ENCODE measurements around the gene CLHC1.
"Not testable (repeated sequence)": the region's sequence is repeated elsewhere in the genome, so short reads cannot be mapped to it uniquely, and the experiment has no call there.

Gene CLHC1

GRCh38 chr2:55242617-55243016, 10.5 kb upstream of the CLHC1 start:
- Mint-ChIP-seq H3K4me3 (no peak overlapping the region), H3K4me1 (peaks cover 2 to 7% of the 10 kb centered on the region in 2 donors), H3K36me3 (peaks cover 26 to 43% of the 10 kb centered on the region in 2 donors), H3K27me3 (no peaks in the 10 kb centered on the region), H3K27ac (no peak overlapping the region), H3K9me3 (no peaks in the 10 kb centered on the region)
- ATAC-seq (replicated peaks) (no peak), DNase-seq (no peak)

- not testable (repeated sequence) for H3K9me3 Mint-ChIP-seq; H3K4me1 Mint-ChIP-seq; DNase-seq; H3K4me3 Mint-ChIP-seq; H3K27ac Mint-ChIP-seq; ATAC-seq (replicated peaks); H3K27me3 Mint-ChIP-seq
- H3K36me3 Mint-ChIP-seq = peaks cover 19 to 36% of the 10 kb centered on the region in 2 donors
Observed at GRCh38 chr2:55241582-55241981, 9.5 kb upstream of the CLHC1 start.

- Mint-ChIP-seq H3K36me3 (peaks cover 13 to 36% of the 10 kb centered on the region in 2 donors), H3K9me3 (no peaks in the 10 kb centered on the region), H3K4me1 (peaks cover 6 to 12% of the 10 kb centered on the region in 2 donors), H3K4me3 (no peak overlapping the region), H3K27ac (no peak overlapping the region), H3K27me3 (no peaks in the 10 kb centered on the region)
- no peak for DNase-seq
- ATAC-seq (replicated peaks) = no peak
Observed at GRCh38 chr2:55239656-55240222, 7.6 kb upstream of the CLHC1 start.

- H3K27ac Mint-ChIP-seq = no peak overlapping the region
- H3K27me3 Mint-ChIP-seq = no peaks in the 10 kb centered on the region
- H3K9me3 Mint-ChIP-seq = no peaks in the 10 kb centered on the region
- H3K36me3 Mint-ChIP-seq = peaks cover 24 to 48% of the 10 kb centered on the region in 2 donors
- ATAC-seq (replicated peaks) = no peak
- no peak for DNase-seq
- peaks cover 13 to 31% of the 10 kb centered on the region in 2 donors for H3K4me1 Mint-ChIP-seq
- H3K4me3 Mint-ChIP-seq = no peak overlapping the region
Observed at GRCh38 chr2:55236992-55237543, 5.0 kb upstream of the CLHC1 start.

- no peaks in the 10 kb centered on the region for H3K27me3 Mint-ChIP-seq
- ATAC-seq (replicated peaks) (no peak), DNase-seq (no peak)
- H3K36me3 Mint-ChIP-seq = peaks cover 23 to 43% of the 10 kb centered on the region in 2 donors
- H3K27ac Mint-ChIP-seq = no peak overlapping the region
- no peak overlapping the region for H3K4me3 Mint-ChIP-seq
- H3K9me3 Mint-ChIP-seq = no peaks in the 10 kb centered on the region
- H3K4me1 Mint-ChIP-seq = peaks cover 18 to 35% of the 10 kb centered on the region in 2 donors
Observed at GRCh38 chr2:55235724-55236538, 3.8 kb upstream of the CLHC1 start.

- DNase-seq = no peak
- Mint-ChIP-seq H3K9me3 (no peaks in the 10 kb centered on the region), H3K4me1 (peaks cover 30 to 56% of the 10 kb centered on the region in 2 donors), H3K27me3 (no peaks in the 10 kb centered on the region), H3K4me3 (peak overlapping the region; percentile 97 to 100), H3K36me3 (peaks cover 26 to 49% of the 10 kb centered on the region in 2 donors), H3K27ac (peak overlapping the region; percentile 100)
- ATAC-seq (replicated peaks) = no peak
Observed at GRCh38 chr2:55233658-55233940, 1.5 kb upstream of the CLHC1 start.

GRCh38 chr2:55232863-55233657, 967 bp upstream of the CLHC1 start:
- DNase-seq (peak; percentile 42), ATAC-seq (replicated peaks) (peak; percentile 60 to 64)
- peak overlapping the region; percentile 97 to 100 for H3K4me3 Mint-ChIP-seq
- peaks cover 28 to 48% of the 10 kb centered on the region in 2 donors for H3K36me3 Mint-ChIP-seq
- H3K4me1 Mint-ChIP-seq = peaks cover 35 to 61% of the 10 kb centered on the region in 2 donors
- H3K9me3 Mint-ChIP-seq = peaks cover 0 to under 1% of the 10 kb centered on the region in 2 donors
- peak overlapping the region; percentile 100 for H3K27ac Mint-ChIP-seq
- H3K27me3 Mint-ChIP-seq = no peaks in the 10 kb centered on the region

GRCh38 chr2:55231546-55232083, 478 bp downstream of the CLHC1 start:
- ATAC-seq (replicated peaks) (no peak), DNase-seq (no peak)
- H3K27me3 Mint-ChIP-seq = no peaks in the 10 kb centered on the region
- H3K4me3 Mint-ChIP-seq = peak overlapping the region; percentile 97 to 100
- H3K4me1 Mint-ChIP-seq = peaks cover 40 to 71% of the 10 kb centered on the region in 2 donors
- peaks cover 32 to 52% of the 10 kb centered on the region in 2 donors for H3K36me3 Mint-ChIP-seq
- H3K9me3 Mint-ChIP-seq = peaks cover 4 to 6% of the 10 kb centered on the region in 2 donors
- peak overlapping the region; percentile 100 for H3K27ac Mint-ChIP-seq

GRCh38 chr2:55230551-55230950, 1.5 kb downstream of the CLHC1 start:
- no peaks in the 10 kb centered on the region for H3K27me3 Mint-ChIP-seq
- H3K4me3 Mint-ChIP-seq = peak overlapping the region; percentile 97 to 100
- H3K27ac Mint-ChIP-seq = no peak overlapping the region
- ATAC-seq (replicated peaks) (no peak), DNase-seq (no peak)
- H3K9me3 Mint-ChIP-seq = peaks cover 4 to 6% of the 10 kb centered on the region in 2 donors
- peaks cover 35 to 52% of the 10 kb centered on the region in 2 donors for H3K36me3 Mint-ChIP-seq
- H3K4me1 Mint-ChIP-seq = peaks cover 43 to 76% of the 10 kb centered on the region in 2 donors

- H3K4me3 Mint-ChIP-seq = no peak overlapping the region
- peaks cover 38 to 48% of the 10 kb centered on the region in 2 donors for H3K36me3 Mint-ChIP-seq
- H3K9me3 Mint-ChIP-seq = peaks cover 5 to 6% of the 10 kb centered on the region in 2 donors
- ATAC-seq (replicated peaks) (no peak), DNase-seq (no peak)
- no peaks in the 10 kb centered on the region for H3K27me3 Mint-ChIP-seq
- peaks cover 37 to 67% of the 10 kb centered on the region in 2 donors for H3K4me1 Mint-ChIP-seq
- H3K27ac Mint-ChIP-seq = no peak overlapping the region
Observed at GRCh38 chr2:55229221-55229620, 2.9 kb downstream of the CLHC1 start.

- Mint-ChIP-seq H3K4me3 (no peak overlapping the region), H3K27me3 (no peaks in the 10 kb centered on the region), H3K36me3 (peaks cover 33 to 40% of the 10 kb centered on the region in 2 donors), H3K9me3 (peaks cover 5 to 6% of the 10 kb centered on the region in 2 donors), H3K4me1 (peaks cover 33 to 57% of the 10 kb centered on the region in 2 donors), H3K27ac (peak overlapping the region; percentile 86)
- DNase-seq (no peak), ATAC-seq (replicated peaks) (no peak)
Observed at GRCh38 chr2:55228226-55228563, 3.9 kb downstream of the CLHC1 start.

- not testable (repeated sequence) for H3K27me3 Mint-ChIP-seq; ATAC-seq (replicated peaks); H3K9me3 Mint-ChIP-seq; DNase-seq; H3K4me3 Mint-ChIP-seq
- H3K4me1 Mint-ChIP-seq = peaks cover 31 to 59% of the 10 kb centered on the region in 2 donors
- peak overlapping the region; percentile 86 for H3K27ac Mint-ChIP-seq
- peaks cover 27 to 35% of the 10 kb centered on the region in 2 donors for H3K36me3 Mint-ChIP-seq
Observed at GRCh38 chr2:55227437-55228225, 4.5 kb downstream of the CLHC1 start.

GRCh38 chr2:55225481-55226020, 6.5 kb downstream of the CLHC1 start:
- ATAC-seq (replicated peaks) (no peak), DNase-seq (no peak)
- H3K4me3 Mint-ChIP-seq = no peak overlapping the region
- peaks cover 5 to 6% of the 10 kb centered on the region in 2 donors for H3K9me3 Mint-ChIP-seq
- no peaks in the 10 kb centered on the region for H3K27me3 Mint-ChIP-seq
- H3K4me1 Mint-ChIP-seq = peaks cover 26 to 54% of the 10 kb centered on the region in 2 donors
- peaks cover 20 to 29% of the 10 kb centered on the region in 2 donors for H3K36me3 Mint-ChIP-seq
- H3K27ac Mint-ChIP-seq = peak overlapping the region; percentile 33
